GM04504 (cell line): ENCODE results near the gene KRTCAP2.

Source experiments
- DNase-seq: peaks from one replicate; pipeline ENCODE4 v3.0.0-alpha.2; 2012; ENCODE audit warnings: low read depth

Gene KRTCAP2

GRCh38 chr1:155134322-155134721 lies 38.8 kb downstream of the KRTCAP2 start:
- no peak for DNase-seq

GRCh38 chr1:155133799-155134281 lies 39.3 kb downstream of the KRTCAP2 start:
- DNase-seq: no peak

GRCh38 chr1:155131856-155132255 lies 41.2 kb downstream of the KRTCAP2 start:
- DNase-seq: no peak

GRCh38 chr1:155131285-155131684 lies 41.8 kb downstream of the KRTCAP2 start:
- no peak for DNase-seq

GRCh38 chr1:155130272-155131006 lies 42.7 kb downstream of the KRTCAP2 start:
- no peak for DNase-seq

GRCh38 chr1:155128755-155129473 lies 44.2 kb downstream of the KRTCAP2 start:
- DNase-seq: no peak

- no peak for DNase-seq
Measured at GRCh38 chr1:155127967-155128754, 44.9 kb downstream of the KRTCAP2 start.

- DNase-seq: no peak
Measured at GRCh38 chr1:155127105-155127966, 45.8 kb downstream of the KRTCAP2 start, which contains the start of gene EFNA1. EFNA1 (plus strand) TSS chr1:155127876; CDS start chr1:155127978, 102 bp downstream.

- DNase-seq: no peak
Measured at GRCh38 chr1:155126556-155127104, 46.5 kb downstream of the KRTCAP2 start.

GRCh38 chr1:155125946-155126555 lies 47.1 kb downstream of the KRTCAP2 start:
- DNase-seq: no peak

- DNase-seq: no peak
Measured at GRCh38 chr1:155125511-155125945, 47.6 kb downstream of the KRTCAP2 start.

- DNase-seq: no peak
Measured at GRCh38 chr1:155124503-155125463, 48.3 kb downstream of the KRTCAP2 start.

GRCh38 chr1:155123801-155124200 lies 49.3 kb downstream of the KRTCAP2 start:
- DNase-seq: no peak

GRCh38 chr1:155122308-155122707 lies 50.8 kb downstream of the KRTCAP2 start:
- no peak for DNase-seq

- DNase-seq: no peak
Measured at GRCh38 chr1:155121249-155121648, 51.9 kb downstream of the KRTCAP2 start.

- no peak for DNase-seq
Measured at GRCh38 chr1:155120253-155120652, 52.9 kb downstream of the KRTCAP2 start.
